Measurements from ENCODE around the gene TRIM4.
"Not testable (repeated sequence)": the region's sequence is repeated elsewhere in the genome, so short reads cannot be mapped to it uniquely, and the experiment has no call there.

The TRIM4 gene

DNA sequence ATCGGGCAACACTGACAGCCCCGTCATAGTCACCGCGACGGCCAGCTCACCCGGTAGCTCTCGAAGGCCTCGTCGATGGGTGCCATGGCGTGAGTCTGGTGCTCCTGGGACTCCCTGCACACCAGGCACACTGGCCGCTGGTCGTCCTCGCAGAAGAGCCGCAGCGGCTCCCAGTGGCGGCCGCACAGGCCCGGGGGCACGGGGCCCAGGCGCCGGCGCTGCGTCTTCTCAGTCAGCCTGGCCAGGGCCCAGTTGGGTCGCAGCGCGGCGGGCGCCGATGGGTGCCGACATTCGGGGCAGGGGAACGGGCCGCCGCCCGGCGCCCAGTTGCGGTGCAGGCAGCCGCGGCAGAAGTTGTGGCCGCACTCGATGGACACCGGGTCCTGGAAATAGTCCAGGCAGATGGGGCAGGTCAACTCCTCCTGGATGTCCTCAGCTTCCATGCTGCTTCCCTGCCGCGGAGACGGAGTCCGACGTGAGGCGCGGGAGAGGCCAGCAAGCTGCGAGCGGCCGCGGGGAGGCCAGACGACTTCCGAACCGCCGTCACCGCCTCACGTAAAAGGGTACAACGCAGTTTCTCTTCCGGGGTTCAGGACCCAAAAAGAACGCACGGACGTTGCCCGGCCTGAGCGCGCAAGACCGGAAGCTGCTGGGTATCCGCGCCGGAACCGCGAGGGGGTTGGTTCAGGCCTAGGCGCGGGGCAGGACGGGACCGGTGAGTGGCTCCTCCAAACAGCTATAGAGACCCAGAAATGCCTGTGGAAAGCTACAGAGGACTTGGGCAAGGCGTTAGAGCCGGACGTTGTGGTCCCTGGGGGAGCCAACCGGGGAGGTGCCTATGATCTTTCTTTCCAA lies at the start of gene TRIM4:
TSS of gene TRIM4 (minus strand) at position 572 of the 855 bp plus-strand sequence. CDS start at position 443, 129 bp downstream.
- DNase-seq = peak; percentile 90

GRCh38 chr7:99958564-99959227 lies 39.4 kb upstream of the TRIM4 start:
- DNase-seq = no peak

DNA sequence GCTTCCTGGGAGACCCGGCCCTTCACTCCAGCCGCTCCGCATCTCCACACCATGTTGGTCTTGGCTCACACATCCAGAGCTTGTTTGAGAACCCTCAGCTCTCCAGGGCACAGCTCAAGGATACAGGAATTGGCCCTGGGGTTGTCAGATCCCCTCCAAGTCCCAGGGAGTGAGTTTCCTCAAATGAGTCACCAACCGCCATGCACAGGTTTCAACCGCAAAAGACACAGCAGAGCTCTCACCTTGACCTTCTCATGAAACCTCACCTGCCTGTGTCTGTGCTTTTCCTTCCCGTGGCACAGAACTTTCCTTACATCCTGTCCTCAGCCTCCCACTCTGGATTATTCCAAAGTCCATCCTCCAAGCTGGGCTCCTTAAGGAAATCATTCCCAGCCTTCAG lies 35.9 kb upstream of the TRIM4 start:
- DNase-seq = no peak

- not testable (repeated sequence) for DNase-seq
These were observed 35.3 kb upstream of the TRIM4 start for GRCh38 chr7:99954643-99955042.

- DNase-seq = no peak
These were observed 34.3 kb upstream of the TRIM4 start for GRCh38 chr7:99953649-99954048.

DNA sequence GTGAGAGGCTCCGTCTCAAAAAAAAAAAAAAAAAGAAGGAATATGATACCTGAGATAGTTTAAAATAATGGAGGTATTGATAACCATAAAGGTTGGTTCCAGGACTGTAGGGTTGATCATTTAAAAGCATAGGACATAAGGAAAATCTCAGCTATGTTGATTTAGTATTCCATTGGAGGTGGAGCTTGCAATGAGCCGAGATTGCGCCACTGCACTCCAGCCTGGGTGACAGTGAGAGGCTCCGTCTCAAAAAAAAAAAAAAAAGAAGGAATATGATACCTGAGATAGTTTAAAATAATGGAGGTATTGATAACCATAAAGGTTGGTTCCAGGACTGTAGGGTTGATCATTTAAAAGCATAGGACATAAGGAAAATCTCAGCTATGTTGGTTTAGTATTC lies 33.3 kb upstream of the TRIM4 start:
- not testable (repeated sequence) for DNase-seq

DNA sequence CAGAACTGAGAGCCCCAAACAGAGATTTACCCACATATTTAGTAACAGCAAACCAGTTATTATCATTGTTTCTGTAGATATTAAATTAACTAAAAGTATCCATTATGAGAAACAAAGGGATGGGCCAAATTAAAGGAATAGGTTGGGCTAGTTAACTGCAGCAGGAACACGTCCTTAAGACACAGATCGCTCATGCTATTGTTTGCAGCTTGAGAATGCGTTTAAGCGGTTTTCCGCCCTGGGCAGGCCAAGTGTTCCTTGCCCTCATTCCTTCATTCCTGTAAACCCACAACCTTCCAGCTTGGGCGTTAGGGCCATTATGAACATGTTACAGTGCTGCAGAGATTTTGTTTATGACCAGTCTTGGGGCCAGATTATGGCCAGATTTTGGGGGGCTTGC lies 31.5 kb upstream of the TRIM4 start:
- DNase-seq = not testable (repeated sequence)

GRCh38 chr7:99949645-99950228 lies 30.4 kb upstream of the TRIM4 start:
- DNase-seq = no peak

DNA sequence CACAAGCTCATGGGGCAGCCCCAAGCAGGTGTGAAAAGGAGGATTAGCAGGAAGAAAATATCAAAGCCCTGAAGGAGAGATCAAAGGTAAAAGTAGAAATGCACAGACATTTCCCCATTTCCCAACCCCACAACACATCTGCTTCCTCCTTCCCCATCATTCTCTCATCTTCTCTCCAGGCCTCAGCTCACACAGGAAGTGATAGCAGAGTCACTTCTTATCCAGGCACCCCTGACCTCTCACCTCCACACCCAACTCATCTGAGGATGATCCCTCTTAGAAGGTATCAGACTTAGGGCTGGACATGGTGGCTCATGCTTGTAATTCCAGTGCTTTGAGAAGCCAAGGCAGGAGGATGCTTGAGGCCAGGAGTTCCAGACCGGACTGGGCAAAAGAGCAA lies 28.3 kb upstream of the TRIM4 start:
- DNase-seq = no peak

- no peak for DNase-seq
These were observed 25.3 kb upstream of the TRIM4 start for GRCh38 chr7:99944497-99945070.

- DNase-seq = no peak
These were observed 24.5 kb upstream of the TRIM4 start for GRCh38 chr7:99943641-99944496.

- no peak for DNase-seq
These were observed 19.0 kb upstream of the TRIM4 start for GRCh38 chr7:99938296-99938695.

DNA sequence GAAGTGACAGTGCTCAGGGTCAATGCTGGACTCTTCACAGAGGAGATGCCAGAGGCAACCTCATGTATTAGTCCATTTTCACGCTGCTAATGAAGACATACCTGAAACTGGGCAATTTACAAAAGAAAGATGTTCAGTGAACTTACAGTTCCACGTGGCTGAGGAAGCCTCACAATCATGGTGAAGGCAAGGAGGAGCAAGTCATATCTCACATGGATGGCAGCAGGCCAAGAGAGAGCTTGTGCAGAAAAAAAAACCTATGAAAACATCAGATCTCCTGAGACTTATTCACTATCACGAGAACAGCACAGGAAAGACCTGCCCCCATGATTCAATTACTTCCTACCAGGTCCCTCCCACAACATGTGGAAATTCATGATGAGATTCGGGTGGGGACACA lies 15.7 kb upstream of the TRIM4 start:
- DNase-seq = not testable (repeated sequence)

- DNase-seq = no peak
These were observed 11.0 kb upstream of the TRIM4 start for GRCh38 chr7:99930376-99930775.

GRCh38 chr7:99929730-99930053 lies 10.4 kb upstream of the TRIM4 start:
- DNase-seq = no peak

DNA sequence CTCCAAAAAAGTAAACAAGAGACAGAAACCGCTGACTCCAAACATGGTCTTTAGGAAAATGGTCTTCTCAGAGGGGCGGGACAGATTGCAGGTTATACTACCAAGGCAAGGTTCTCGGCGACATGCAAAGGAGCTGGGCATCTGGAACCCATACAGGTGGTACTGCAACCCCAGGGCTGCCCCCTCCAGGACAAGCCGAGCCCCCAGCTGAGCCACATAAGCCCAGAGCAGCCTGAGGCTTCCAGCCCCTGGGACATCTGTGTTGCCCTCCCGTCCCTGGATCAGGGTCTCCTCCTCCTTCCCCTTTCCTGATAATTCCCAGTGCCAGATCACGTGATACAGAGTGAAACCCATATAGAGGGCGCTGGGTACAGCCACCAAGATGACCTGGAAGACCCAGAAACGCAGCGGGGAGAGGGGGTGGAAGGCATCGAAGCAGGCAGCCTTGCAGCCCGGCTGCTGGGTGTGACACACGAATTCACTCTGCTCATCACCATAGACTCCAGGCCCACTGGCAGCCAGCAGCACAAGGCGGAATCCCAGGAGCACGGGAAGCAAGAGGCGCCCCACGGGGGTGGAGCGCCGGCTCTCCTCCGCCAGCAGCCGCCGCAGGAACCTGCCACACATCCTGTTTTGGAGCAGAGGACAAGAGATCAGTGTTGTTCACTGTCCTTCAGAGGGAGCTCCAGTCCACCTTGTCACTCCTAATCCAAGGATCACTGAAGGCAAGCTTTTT lies 9.8 kb upstream of the TRIM4 start, which contains the start of gene GJC3:
TSS of gene GJC3 (minus strand) at position 627 of the 736 bp plus-strand sequence. CDS start at position 627, 0 bp downstream.
- peak; percentile 36 for DNase-seq

GRCh38 chr7:99928188-99928587 lies 8.9 kb upstream of the TRIM4 start:
- DNase-seq = no peak

DNA sequence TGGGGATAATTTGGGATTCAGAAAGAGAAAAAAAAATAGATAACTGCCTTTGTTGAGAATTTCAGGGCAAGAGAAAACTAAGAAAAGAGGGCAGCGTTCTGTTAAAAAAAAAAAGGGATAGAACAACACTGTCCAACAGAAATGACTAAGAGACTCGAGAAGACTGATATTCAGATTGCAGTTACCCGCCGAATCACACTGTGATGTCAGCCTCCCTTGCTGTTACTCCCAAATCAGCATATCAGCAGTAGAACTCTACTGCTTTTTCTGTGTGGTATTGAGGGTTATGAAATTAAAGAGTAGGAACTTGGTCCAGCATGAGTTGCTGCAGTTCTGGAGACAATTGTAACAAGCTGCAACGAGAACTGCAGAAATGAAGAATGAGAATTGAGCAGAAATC lies 8.2 kb upstream of the TRIM4 start:
- DNase-seq = no peak

GRCh38 chr7:99926321-99926720 lies 7.0 kb upstream of the TRIM4 start:
- DNase-seq = no peak

DNA sequence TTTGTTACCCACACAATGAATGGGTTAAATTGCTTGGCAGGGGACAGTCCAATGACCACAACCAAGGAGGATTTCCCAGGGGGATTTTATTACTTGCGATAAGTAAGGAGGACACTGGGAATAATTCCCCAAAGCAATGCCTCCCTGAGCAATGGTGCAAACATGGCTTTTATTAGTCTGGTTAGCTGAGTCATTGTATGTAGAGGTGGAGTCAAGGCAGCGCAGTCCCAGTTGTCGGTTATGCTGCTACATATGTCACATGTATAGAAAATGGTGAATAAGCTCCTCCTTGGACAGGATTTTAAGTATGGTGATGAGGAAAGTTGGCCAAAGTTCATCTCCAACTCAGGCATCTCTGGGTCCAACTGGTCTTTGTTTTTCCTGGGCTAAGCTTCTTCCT lies 3.9 kb upstream of the TRIM4 start:
- no peak for DNase-seq

DNA sequence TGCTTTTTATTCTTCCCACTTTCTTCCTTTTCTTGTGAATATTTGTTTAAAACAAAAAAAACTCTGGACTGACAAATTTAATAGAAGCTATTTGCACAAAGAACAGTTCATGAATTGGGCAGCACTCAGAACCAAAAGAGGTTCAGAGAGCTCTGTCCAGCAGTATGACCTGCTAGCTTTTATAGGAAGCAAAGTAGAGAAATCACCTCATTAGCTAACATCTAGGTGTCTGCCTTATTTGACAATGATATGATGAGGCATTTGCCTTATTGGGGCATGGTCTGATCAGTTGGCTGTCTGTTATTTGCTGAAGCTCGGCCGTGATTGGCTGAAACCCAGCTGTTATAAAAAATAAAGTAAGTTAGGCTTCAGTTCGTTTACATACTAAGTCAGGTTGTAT lies 819 bp upstream of the TRIM4 start:
- DNase-seq = no peak

DNA sequence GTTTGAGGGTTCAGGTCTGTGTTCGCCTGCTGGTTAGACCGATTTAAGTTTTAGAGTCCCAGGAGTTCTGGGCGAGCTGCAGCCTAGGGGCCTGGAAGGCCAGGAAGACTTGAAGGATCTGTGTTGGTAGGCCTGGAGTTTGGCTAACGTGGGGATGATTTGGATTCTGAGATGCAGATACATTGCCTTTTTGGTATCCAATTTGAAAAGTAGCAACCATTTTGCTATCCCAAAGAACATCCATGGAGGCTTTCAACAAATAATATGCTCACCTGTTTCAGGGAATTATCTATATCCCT lies 433 bp upstream of the TRIM4 start:
- DNase-seq = no peak

All from stimulated activated CD4-positive, alpha-beta T cell treated with anti-CD3 and anti-CD28 coated beads, Interleukin-4, amount 100 ng/mL, for 1 hour (primary cell).